ENCODE results near the gene CCDC32. TPM values are rescaled to one million over a fixed set of nuclear protein-coding genes. Genes with fewer than 3 reads are reported as not detected.

The CCDC32 gene
- total RNA-seq, 1 donor from 2014 or later: 25.6 TPM

DNA sequence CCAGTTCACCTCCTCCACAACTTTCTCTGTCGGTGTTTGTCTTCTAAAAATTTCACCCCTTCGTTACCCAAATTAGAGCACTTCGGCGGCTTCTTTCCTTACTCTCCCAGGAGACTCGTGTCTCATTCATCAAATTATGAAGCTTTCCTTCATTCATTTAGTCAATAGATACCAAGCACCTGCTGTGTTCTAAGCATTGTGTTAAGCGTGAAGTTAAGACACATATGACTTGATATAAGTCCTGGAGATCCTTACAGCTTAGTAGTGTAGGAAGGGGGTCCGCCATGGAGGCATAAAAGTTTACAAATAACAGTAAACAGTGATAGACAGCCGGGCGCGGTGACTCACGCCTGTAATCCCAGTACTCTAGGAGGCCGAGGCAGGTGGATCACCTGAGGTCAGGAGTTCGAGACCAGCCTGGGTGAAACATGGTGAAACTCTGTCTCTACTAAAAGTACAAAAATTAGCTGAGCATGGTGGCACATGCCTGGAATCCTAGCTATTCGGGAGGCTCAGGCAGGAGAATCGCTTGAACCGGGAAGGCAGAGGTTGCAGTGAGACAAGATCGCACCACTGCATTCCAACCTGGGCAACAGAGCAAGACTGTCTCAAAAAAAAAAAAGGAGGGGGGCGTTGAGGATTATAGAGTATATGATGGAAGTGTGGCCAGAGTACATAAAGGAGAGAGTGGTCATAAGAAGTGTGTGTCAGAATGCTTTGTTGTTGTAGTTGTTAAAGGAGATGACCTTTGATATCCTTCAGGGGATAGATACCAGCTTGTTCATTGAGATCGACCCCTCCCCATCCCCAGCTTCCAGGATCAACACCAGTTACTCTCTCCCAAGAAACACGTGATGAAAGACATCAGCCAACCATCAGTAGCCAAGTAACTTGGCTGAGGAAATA is 744 bp upstream of the CCDC32 start:
- no peak for DNase-seq (ENCODE audit: low read depth)

- no peak for DNase-seq (ENCODE audit: low read depth)
Observed at GRCh38 chr15:40563426-40563825, 1.4 kb downstream of the CCDC32 start.

GRCh38 chr15:40562691-40563090 is 2.2 kb downstream of the CCDC32 start:
- DNase-seq (ENCODE audit: low read depth): no peak

DNA sequence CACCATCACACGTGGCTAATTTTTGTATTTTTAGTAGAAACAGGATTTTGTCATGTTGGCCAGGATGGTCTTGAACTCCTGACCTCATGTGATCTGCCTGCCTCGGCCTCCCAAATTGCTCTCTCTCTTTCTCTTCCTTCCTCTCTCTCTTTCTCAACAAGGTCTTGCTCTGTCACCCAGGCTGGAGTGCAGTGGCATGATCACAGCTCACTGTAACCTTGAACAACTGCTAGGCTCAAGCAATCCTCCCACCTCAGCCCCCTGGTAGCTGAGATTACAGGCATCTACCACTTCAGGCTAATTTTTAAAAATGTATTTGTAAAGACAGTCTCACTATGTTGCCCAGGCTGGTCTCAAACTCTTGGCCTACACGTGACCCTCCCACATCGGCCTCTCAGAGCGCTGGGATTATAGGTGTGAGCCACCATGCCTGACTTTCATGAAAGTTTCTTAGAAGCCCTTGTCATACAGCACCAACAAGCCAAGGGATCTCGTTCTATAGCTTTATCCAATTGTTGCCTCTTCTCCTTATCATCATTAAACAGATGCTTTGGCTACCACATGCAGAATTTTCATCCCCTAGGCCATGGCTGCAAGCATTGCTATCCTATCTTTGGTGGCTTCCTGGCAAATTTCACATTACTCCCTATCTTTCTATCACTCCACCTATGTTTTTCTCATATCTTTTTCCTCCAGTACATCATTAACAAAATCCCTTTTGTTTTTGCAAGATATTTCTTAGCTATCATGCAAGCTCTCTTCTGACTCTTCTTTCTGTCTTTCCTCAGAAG is 5.7 kb downstream of the CCDC32 start:
- no peak for DNase-seq (ENCODE audit: low read depth)

DNA sequence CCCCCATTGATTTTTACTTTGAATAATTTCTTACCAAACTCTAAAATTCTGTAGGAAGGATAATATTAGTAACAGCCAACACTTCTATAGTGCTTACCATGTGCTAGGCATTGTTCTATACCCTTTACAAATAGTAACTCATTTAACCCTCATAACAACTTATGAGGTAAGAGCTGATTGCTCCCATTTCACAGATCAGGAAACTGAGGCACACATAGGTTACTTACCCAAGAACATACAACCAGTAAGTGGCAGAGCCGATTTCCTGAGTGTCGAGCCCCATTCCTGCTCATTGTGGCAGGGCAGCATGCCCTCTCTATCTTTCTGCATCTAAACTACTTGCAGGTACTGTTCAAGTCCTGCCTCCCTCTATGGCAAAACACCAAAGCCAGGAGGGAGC is 9.0 kb downstream of the CCDC32 start:
- DNase-seq (ENCODE audit: low read depth): no peak

GRCh38 chr15:40554161-40554525 is 10.7 kb downstream of the CCDC32 start:
- no peak for DNase-seq (ENCODE audit: low read depth)

- DNase-seq (ENCODE audit: low read depth): no peak
Observed at GRCh38 chr15:40550341-40551037, 14.4 kb downstream of the CCDC32 start.

GRCh38 chr15:40549894-40550293 is 14.9 kb downstream of the CCDC32 start:
- DNase-seq (ENCODE audit: low read depth): no peak

DNA sequence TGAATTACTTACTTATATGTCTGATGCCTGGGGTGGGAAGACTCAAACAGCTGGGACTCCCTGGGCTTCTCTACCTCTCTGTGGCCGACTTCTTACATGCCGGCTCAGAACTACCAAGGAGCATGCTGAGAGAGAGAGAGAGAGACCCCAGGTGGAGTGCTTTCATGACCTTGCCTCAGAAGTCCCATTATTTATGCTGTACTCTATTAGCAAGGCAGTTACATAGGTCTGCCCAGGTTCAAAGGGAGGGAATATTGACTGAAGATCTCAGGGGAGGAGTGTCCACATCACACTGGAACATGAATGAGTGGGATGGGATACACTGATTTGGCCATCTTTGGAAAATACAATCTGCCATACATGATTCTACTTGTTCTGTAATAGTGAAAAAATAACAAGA is 16.2 kb downstream of the CCDC32 start:
- DNase-seq (ENCODE audit: low read depth): no peak

- no peak for DNase-seq (ENCODE audit: low read depth)
Observed at GRCh38 chr15:40545457-40545856, 19.4 kb downstream of the CCDC32 start.

- no peak for DNase-seq (ENCODE audit: low read depth)
Observed at GRCh38 chr15:40543631-40544294, 21.1 kb downstream of the CCDC32 start.

DNA sequence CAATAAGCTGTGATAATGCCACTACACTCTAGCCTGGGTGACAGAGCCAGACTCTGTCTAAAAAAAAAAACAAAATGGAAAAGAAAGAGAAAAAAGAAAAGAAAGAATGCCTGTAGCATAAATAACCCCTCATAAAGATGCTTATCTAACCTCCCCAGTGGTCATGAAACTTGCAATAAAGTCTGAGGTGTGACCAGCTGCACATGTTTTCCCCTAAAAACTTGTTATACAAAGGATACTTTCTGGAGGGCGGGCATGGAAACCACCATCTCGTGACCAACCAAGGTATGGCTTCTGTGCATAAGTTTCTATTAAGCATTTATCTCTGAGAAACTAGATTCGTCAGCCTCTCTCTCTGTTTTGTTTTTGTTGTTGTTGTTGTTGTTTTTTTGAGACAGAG is 21.8 kb downstream of the CCDC32 start:
- no peak for DNase-seq (ENCODE audit: low read depth)

DNA sequence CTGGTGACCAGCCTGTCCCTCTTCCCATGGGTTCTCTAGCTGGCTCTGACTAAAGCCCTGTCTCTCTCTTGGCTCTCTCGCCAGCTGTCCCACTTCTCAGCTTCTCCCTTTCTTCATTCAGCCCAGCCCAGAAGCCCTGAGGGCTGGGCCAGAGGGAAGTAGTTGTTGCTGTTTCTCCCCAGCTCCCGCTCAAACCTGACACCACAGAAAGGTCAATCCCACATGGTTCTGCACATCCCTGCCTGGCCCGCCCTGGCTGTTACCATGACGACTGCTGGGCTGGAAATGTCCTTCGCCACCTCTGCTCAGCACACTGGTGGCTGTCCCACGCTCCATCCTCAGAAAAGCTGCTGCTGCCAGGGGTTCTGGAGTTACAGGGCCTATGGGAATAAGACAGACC is 25.9 kb downstream of the CCDC32 start:
- DNase-seq (ENCODE audit: low read depth): no peak

- no peak for DNase-seq (ENCODE audit: low read depth)
Observed at GRCh38 chr15:40536501-40536900, 28.3 kb downstream of the CCDC32 start.

DNA sequence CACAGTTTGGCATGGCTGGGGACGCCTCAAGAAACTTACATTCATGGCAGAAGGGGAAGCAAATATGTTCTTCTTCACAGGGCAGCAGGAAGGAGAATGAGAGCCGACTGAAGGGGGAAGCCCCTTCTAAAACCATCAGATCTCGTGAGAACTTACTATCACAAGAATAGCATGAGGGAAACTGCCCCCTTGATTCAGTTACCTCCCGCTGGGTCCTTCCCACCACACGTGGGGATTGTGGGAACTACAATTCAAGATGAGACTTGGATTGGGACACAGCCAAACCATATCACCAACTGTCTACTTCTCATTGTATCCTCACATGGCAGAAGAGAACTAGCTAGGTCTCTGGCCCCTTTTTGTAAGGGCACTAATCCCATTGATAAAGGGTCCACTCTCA is 30.5 kb downstream of the CCDC32 start:
- no peak for DNase-seq (ENCODE audit: low read depth)

GRCh38 chr15:40533763-40534364 is 31.0 kb downstream of the CCDC32 start:
- no peak for DNase-seq (ENCODE audit: low read depth)

DNA sequence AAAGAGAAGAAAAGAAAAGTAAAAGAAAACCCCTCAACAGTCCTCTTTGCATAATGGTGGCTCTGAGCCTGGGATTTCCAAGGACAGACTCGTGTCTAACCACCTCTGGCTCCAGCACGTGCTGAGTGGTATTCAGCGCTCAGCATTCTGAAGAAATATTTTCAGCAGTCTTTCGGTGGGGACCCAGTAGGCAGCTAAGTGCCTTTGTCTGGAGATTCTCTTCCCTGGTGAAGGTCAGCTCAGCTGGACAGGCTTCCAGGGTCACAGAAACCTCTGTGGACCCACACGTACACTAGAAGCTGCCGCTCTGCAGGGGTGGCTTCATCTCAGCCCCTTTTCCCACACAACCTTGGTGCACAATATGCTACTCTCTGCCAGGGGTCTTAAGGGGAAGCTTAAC is 36.0 kb downstream of the CCDC32 start:
- DNase-seq (ENCODE audit: low read depth): no peak

GRCh38 chr15:40525855-40526254 is 39.0 kb downstream of the CCDC32 start:
- DNase-seq (ENCODE audit: low read depth): no peak

DNA sequence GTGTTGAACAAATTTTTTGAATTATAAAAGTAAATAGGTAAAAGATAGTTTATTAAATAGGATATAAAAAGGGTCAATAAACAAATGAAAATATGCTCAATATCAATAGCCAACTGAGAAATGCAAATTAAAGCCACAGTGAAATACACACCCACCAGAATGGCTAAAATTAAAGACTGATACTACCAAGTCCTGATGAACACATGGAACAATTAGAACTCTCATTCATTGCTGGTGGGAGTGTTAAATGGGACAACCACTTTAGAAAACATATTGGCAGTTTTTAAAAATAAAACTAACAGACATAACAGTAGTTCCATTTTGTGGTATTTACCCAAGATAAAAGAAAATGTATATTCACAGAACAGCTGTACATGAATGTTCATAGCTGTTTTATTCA is 41.2 kb downstream of the CCDC32 start:
- no peak for DNase-seq (ENCODE audit: low read depth)

- DNase-seq (ENCODE audit: low read depth): no peak
Observed at GRCh38 chr15:40516322-40516721, 48.5 kb downstream of the CCDC32 start.

GRCh38 chr15:40513609-40514008 is 51.2 kb downstream of the CCDC32 start:
- DNase-seq (ENCODE audit: low read depth): no peak

- no peak for DNase-seq (ENCODE audit: low read depth)
Observed at GRCh38 chr15:40512440-40512839, 52.4 kb downstream of the CCDC32 start.

Measured in renal cortical epithelial cell (primary cell).